K562 (cell line): ENCODE measurements around the gene KMO. TPM values are rescaled to one million over a fixed set of nuclear protein-coding genes. Genes with fewer than 3 reads are reported as not detected.

Source experiments
- ATF2 ChIP-seq: sonication (generic); formaldehyde crosslinking; IDR thresholded peaks from 2 replicates; pipeline ENCODE4 v1.8.1; 2022; ENCODE audit warnings: missing genetic modification reagents
- EP400 ChIP-seq: fragments of 450-650 bp; IDR thresholded peaks from 2 replicates; pipeline ENCODE4 v1.6.1; 2017; ENCODE audit warnings: antibody characterized with exemption, mild to moderate bottlenecking, moderate library complexity
- HMGXB4 ChIP-seq: sonication (generic); formaldehyde crosslinking; IDR thresholded peaks from 2 replicates; pipeline ENCODE4 v1.8.1; 2023; ENCODE audit warnings: mild to moderate bottlenecking, missing genetic modification reagents
- IRF1 ChIP-seq: sonication (generic); formaldehyde crosslinking; IDR thresholded peaks from 2 replicates; pipeline ENCODE4 v1.8.0; 2022; ENCODE audit warnings: missing genetic modification reagents, mild to moderate bottlenecking, borderline replicate concordance
- LCOR ChIP-seq: sonication (generic); formaldehyde crosslinking; IDR thresholded peaks from 2 replicates; pipeline ENCODE4 v1.8.0; 2022; ENCODE audit warnings: mild to moderate bottlenecking, missing genetic modification reagents
- NR4A1 ChIP-seq, 2 experiments: fragments of 250-450 bp in 1 of 2; fragments of 450-650 bp in 1 of 2; sonication (Bioruptor Pico) in 1 of 2; IDR thresholded peaks; 2 replicates each; pipeline versions ENCODE4 v1.4.0 to v1.6.1; 2016 to 2020; ENCODE audit warnings: mild to moderate bottlenecking in 2 of 2, missing compliant biosample characterization in 1 of 2, missing genetic modification characterization in 1 of 2, moderate library complexity in 1 of 2
- PML ChIP-seq: IDR thresholded peaks from 2 replicates; pipeline ENCODE4 v1.6.1; 2012; ENCODE audit warnings: low read length, inconsistent platforms
- POLR2B ChIP-seq: fragments of 450-650 bp; IDR thresholded peaks from 2 replicates; pipeline ENCODE4 v1.6.1; 2018; ENCODE audit warnings: low read depth; ENCODE audit not compliant: partially characterized antibody
- PRDM10 ChIP-seq: fragments of 450-650 bp; IDR thresholded peaks from 2 replicates; pipeline ENCODE4 v1.6.1; 2018; ENCODE audit not compliant: partially characterized antibody
- SFPQ ChIP-seq: fragments of 200-400 bp; formaldehyde crosslinking; IDR thresholded peaks from 2 replicates; pipeline ENCODE4 v1.6.1; 2017; ENCODE audit warnings: mild to moderate bottlenecking, low read depth, low read length, moderate library complexity
- SMARCE1 ChIP-seq: fragments of 450-650 bp; IDR thresholded peaks from 2 replicates; pipeline ENCODE4 v1.7.1; 2016; ENCODE audit warnings: mild to moderate bottlenecking
- SNAPC5 ChIP-seq: fragments of 250-450 bp; sonication (Bioruptor Pico); IDR thresholded peaks from 2 replicates; pipeline ENCODE4 v1.8.0; 2021; ENCODE audit warnings: moderate library complexity, mild to moderate bottlenecking, inconsistent platforms
- SOX6 ChIP-seq: fragments of 450-650 bp; IDR thresholded peaks from 2 replicates; pipeline ENCODE4 v1.6.1; 2014; ENCODE audit warnings: mild to moderate bottlenecking
- TBL1XR1 ChIP-seq, 2 experiments: IDR thresholded peaks; 2 replicates each; pipeline ENCODE4 v1.6.1; 2012; ENCODE audit warnings: improper control_type of control experiment in 2 of 2, low read length in 2 of 2, mild to moderate bottlenecking in 1 of 2
- TRIM24 ChIP-seq, 2 experiments: fragments of 450-650 bp; IDR thresholded peaks; 2 replicates each; pipeline ENCODE4 v1.6.1; 2016
- ZC3H4 ChIP-seq: sonication (generic); formaldehyde crosslinking; IDR thresholded peaks from 2 replicates; pipeline ENCODE4 v1.9.0; 2021; ENCODE audit warnings: missing genetic modification reagents, borderline replicate concordance
- polyA plus RNA-seq, 8 experiments: library from polyadenylated mRNA; depleted of rRNA in 4 of 8; stranded (reverse) in 5 of 8; unstranded in 3 of 8; fragments of >200 nt; fragmentation: Nextera tagmentation in 2 of 8; fragmentation: Illumina TruSeq in 1 of 8; extraction: Ambion mirVana in 2 of 8; extraction: Trizol in 1 of 8; gene quantifications; 2 replicates each; pipeline versions ENCODE4 v1.2.1 to v1.2.3, GENCODE V29; 2011 to 2014; ENCODE audit warnings: inconsistent platforms in 1 of 8, missing spikeins in 1 of 8
- total RNA-seq, 7 experiments: library from RNA; depleted of rRNA in 6 of 7; stranded (reverse); fragments of >200 nt in 6 of 7; fragmentation: Illumina TruSeq in 2 of 7; extraction: Trizol in 2 of 7; gene quantifications; 2 replicates each; pipeline versions ENCODE4 v1.2.1 to v1.2.3, GENCODE V29; 2011 to 2021; ENCODE audit warnings: low replicate concordance in 1 of 7

Gene KMO
- total and polyA plus RNA-seq, 9 of the 15 experiments (the other 6 are each of a cell fraction or from before 2014, with no cell fraction given) = 0.01 to 0.11 (median 0.01) TPM; not detected in 6

- no peak for TF ChIP-seq SFPQ
- TF ChIP-seq ZC3H4 = no peak
- peak; percentile 15 to 20; a peak in 1 of 4 replicates for TF ChIP-seq TRIM24 (IDR thresholded peaks at IDR 0.05)
- peak; percentile 85; the same call in 1 of the 2 replicates for TF ChIP-seq SMARCE1
- TF ChIP-seq HMGXB4 (CRISPR knock-in tag) = no peak
- peak; percentile 97 for TF ChIP-seq SOX6
- no peak for TF ChIP-seq PRDM10
- TF ChIP-seq EP400 = no peak
- TF ChIP-seq POLR2B = no peak
- TF ChIP-seq ATF2 (CRISPR knock-in tag) = no peak
- no peak for TF ChIP-seq SNAPC5 (CRISPR knock-in tag)
- TF ChIP-seq NR4A1 (CRISPR knock-in tag; IDR thresholded peaks at IDR 0.05) = no peak
- no peak for TF ChIP-seq NR4A1 (tag; IDR thresholded peaks at IDR 0.05)
- no peak for TF ChIP-seq PML
- no peak for TF ChIP-seq IRF1 (CRISPR knock-in tag)
- TF ChIP-seq TBL1XR1 (IDR thresholded peaks at IDR 0.05; ENCODE audit: low read length in 2 of 2) = peak in 1 of 2 experiments; percentile 26; a peak in 1 of 4 replicates
- TF ChIP-seq LCOR (CRISPR knock-in tag) = no peak
These were observed 78.1 kb downstream of the KMO start (continued) for GRCh38 chr1:241610056-241610815.
